Measurements from ENCODE around the gene SLC35E1.
"Not testable (repeated sequence)": the region's sequence is repeated elsewhere in the genome, so short reads cannot be mapped to it uniquely, and the experiment has no call there.

Gene SLC35E1

DNA sequence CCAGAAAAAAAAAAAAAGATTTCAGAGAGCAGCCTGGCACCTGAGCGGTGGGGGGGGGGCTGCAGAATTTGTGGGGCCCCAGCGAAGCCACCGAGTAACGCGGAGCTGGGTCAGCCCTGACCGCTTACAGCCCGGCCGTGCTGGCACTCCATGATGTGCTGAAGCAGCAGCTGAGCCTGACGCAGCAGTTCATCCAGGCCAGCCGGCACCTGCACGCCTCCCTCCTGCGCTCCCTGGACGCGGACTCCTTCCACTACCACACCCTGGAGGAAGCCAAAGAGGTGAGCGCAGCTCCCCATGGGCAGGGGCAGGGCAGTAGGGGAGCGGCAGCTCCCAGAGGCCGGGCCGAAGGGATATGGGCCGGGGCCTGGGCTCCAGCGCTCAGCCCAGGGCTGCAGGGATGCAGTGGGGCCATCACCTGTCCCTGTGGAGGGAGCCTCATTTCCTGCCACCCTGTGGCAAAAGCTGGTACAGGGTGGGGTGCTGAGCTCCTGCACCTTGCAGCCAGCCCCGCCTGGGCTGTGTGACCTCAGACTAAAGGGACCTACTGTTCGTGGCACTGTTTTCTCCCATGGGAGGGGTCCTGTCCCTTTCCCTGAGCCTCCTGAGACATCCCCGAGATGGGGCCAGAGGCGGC, 57.7 kb downstream of the SLC35E1 start:
- no peaks in the 10 kb centered on the region for H4K20me1 ChIP-seq (ENCODE audit: insufficient read depth)
- no peaks in the 10 kb centered on the region for H3K36me3 ChIP-seq (ENCODE audit: insufficient read depth)
- H3K27ac ChIP-seq = no peak overlapping the region
- no peak overlapping the region for H3K9ac ChIP-seq
- TF ChIP-seq, protein P1, sequence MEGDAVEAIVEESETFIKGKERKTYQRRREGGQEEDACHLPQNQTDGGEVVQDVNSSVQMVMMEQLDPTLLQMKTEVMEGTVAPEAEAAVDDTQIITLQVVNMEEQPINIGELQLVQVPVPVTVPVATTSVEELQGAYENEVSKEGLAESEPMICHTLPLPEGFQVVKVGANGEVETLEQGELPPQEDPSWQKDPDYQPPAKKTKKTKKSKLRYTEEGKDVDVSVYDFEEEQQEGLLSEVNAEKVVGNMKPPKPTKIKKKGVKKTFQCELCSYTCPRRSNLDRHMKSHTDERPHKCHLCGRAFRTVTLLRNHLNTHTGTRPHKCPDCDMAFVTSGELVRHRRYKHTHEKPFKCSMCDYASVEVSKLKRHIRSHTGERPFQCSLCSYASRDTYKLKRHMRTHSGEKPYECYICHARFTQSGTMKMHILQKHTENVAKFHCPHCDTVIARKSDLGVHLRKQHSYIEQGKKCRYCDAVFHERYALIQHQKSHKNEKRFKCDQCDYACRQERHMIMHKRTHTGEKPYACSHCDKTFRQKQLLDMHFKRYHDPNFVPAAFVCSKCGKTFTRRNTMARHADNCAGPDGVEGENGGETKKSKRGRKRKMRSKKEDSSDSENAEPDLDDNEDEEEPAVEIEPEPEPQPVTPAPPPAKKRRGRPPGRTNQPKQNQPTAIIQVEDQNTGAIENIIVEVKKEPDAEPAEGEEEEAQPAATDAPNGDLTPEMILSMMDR (conservative IDR thresholded peaks at IDR 0.05; ENCODE audit: low read depth, low read length) = no peak
- H2AFZ ChIP-seq (ENCODE audit: low read depth) = no peak overlapping the region
- no peak overlapping the region for H3K4me2 ChIP-seq
- H3K4me3 ChIP-seq (IDR thresholded peaks at IDR 0.05; ENCODE audit: insufficient read depth, low read depth, low read length) = no peak overlapping the region
- no peaks in the 10 kb centered on the region for H3K27me3 ChIP-seq (ENCODE audit: insufficient read depth, low read depth)
- no peaks in the 10 kb centered on the region for H3K4me1 ChIP-seq (ENCODE audit: low read depth, poor library complexity, severe bottlenecking)
- no peaks in the 10 kb centered on the region for H3K79me2 ChIP-seq (ENCODE audit: insufficient read depth, low read depth)

DNA sequence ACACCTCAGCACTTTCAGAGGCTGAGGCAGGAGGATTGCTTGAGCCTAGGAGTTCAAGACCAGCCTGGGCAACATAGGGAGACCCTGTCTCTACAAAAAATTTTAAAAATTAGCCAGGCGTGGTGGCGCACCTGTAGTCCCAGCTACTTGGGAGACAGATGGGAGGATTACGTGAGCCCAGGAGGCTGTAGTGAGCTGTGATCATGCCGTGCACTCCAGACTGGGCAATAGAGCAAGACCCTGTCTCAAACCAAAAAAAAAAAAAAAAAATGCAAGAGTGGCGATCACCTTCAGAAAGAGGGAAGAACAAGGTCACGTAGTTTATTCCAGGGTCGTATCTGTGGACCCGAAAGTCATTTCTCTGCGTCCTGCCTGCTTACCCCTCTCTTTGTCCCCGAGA, 59.6 kb downstream of the SLC35E1 start:
- not testable (repeated sequence) for H3K36me3 ChIP-seq (ENCODE audit: insufficient read depth); H2AFZ ChIP-seq (ENCODE audit: low read depth); H3K4me1 ChIP-seq (ENCODE audit: low read depth, poor library complexity, severe bottlenecking)

DNA sequence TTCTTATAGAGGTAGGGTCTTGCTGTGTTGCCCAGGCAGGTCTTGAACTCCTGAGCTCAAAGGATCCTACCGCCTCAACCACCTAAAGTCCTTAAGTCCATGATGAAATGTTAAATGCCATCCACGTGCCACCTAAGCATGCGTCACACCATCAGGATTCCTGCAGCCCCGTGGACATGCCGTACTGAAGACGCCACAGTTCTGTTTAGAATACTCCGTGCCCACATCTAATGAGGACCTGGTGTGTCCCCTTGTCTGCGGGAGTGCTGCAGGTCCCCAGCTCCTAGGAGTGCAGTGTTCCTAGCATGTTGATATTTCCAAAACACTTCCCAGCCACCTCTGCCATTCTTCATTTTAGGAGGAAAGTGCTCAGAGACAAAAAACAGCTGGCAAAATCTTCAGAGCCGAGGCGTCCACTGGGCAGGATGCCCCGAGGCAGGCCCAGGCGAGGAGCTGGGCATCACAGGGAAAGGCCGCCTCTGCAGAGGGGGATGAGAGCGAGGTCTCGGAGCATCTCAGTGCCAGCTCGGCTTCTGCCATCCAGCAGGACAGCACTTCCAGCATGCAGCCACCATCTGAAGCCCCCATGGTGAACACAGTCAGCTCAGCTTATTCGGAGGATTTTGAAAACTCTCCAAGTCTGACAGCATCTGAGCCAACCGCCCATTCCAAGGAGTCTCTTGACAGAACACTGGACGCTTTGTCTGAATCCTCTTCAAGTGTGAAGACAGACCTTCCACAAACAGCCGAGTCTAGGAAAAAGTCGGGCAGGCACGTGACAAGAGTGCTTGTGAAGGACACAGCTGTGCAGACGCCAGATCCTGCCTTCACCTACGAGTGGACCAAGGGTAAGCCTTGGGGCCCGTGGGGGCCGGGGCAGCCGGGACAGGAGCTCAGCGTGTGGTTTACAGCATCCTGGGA, 62.8 kb downstream of the SLC35E1 start:
- Histone ChIP-seq H2AFZ (ENCODE audit: low read depth) (no peak overlapping the region), H3K9ac (no peak overlapping the region), H3K4me1 (ENCODE audit: low read depth, poor library complexity, severe bottlenecking) (no peaks in the 10 kb centered on the region), H3K36me3 (ENCODE audit: insufficient read depth) (no peaks in the 10 kb centered on the region), H3K4me2 (no peak overlapping the region), H4K20me1 (ENCODE audit: insufficient read depth) (no peaks in the 10 kb centered on the region), H3K27ac (no peak overlapping the region), H3K4me3 (IDR thresholded peaks at IDR 0.05; ENCODE audit: insufficient read depth, low read depth, low read length) (no peak overlapping the region), H3K27me3 (ENCODE audit: insufficient read depth, low read depth) (no peaks in the 10 kb centered on the region), H3K79me2 (ENCODE audit: insufficient read depth, low read depth) (no peaks in the 10 kb centered on the region)
- TF ChIP-seq, protein P1 (conservative IDR thresholded peaks at IDR 0.05; ENCODE audit: low read depth, low read length) = no peak

More for the DNA sequence above, 59.6 kb downstream of the SLC35E1 start:
- not testable (repeated sequence) for H3K4me2 ChIP-seq; H3K4me3 ChIP-seq (IDR thresholded peaks at IDR 0.05; ENCODE audit: insufficient read depth, low read depth, low read length); H4K20me1 ChIP-seq (ENCODE audit: insufficient read depth); H3K79me2 ChIP-seq (ENCODE audit: insufficient read depth, low read depth); H3K9ac ChIP-seq; H3K27me3 ChIP-seq (ENCODE audit: insufficient read depth, low read depth); H3K27ac ChIP-seq

DNA sequence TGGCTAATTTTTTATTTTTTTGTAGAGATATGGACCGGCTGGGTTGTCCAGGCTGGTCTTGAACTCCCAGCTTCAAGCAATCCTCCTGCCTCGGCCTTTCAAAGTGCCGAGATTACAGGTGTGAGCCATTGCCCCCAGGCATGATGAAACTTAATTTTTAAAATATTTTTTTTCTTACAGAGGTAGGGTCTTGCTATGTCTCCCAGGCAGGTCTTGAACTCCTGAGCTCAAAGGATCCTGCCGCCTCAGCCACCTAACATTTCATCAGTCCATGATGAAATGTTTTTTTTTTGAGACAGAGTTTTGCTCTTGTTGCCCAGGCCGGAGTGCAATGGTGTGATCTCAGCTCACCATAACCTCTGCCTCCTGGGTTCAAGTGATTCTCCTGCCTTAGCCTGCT, 63.7 kb downstream of the SLC35E1 start:
- Histone ChIP-seq H3K4me2 (no peak overlapping the region), H3K36me3 (ENCODE audit: insufficient read depth) (no peaks in the 10 kb centered on the region), H3K79me2 (ENCODE audit: insufficient read depth, low read depth) (no peaks in the 10 kb centered on the region), H2AFZ (ENCODE audit: low read depth) (no peak overlapping the region), H3K4me1 (ENCODE audit: low read depth, poor library complexity, severe bottlenecking) (no peaks in the 10 kb centered on the region), H3K9ac (no peak overlapping the region), H3K27me3 (ENCODE audit: insufficient read depth, low read depth) (no peaks in the 10 kb centered on the region), H3K4me3 (IDR thresholded peaks at IDR 0.05; ENCODE audit: insufficient read depth, low read depth, low read length) (no peak overlapping the region), H4K20me1 (ENCODE audit: insufficient read depth) (no peaks in the 10 kb centered on the region), H3K27ac (no peak overlapping the region)
- TF ChIP-seq, protein P1 (conservative IDR thresholded peaks at IDR 0.05; ENCODE audit: low read depth, low read length) = no peak

DNA sequence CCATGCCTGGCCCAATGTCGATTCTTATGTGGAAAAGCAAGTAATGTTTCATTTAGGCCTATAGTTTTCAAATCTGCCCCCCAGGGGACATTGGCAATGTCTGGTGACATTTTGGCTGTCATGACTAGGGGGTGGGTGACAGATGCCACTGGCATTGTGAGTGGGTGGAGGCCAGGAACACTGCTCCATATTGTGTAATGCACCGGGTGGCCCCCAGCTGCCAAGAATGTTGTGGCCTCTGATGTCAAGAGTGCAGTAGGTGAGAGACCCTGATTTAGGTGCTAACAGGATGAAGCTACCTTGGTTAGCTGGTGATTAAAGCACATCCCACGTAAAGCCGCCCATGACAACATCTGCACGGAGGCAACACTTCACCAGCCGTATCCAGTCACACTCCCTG, 65.3 kb downstream of the SLC35E1 start:
- H3K4me2 ChIP-seq = no peak overlapping the region
- H3K36me3 ChIP-seq (ENCODE audit: insufficient read depth) = no peaks in the 10 kb centered on the region
- no peak overlapping the region for H3K27ac ChIP-seq
- no peak overlapping the region for H3K9ac ChIP-seq
- no peak overlapping the region for H3K4me3 ChIP-seq (IDR thresholded peaks at IDR 0.05; ENCODE audit: insufficient read depth, low read depth, low read length)
- H3K79me2 ChIP-seq (ENCODE audit: insufficient read depth, low read depth) = no peaks in the 10 kb centered on the region
- H4K20me1 ChIP-seq (ENCODE audit: insufficient read depth) = no peaks in the 10 kb centered on the region
- H3K4me1 ChIP-seq (ENCODE audit: low read depth, poor library complexity, severe bottlenecking) = no peaks in the 10 kb centered on the region
- H2AFZ ChIP-seq (ENCODE audit: low read depth) = no peak overlapping the region
- TF ChIP-seq, protein P1 (conservative IDR thresholded peaks at IDR 0.05; ENCODE audit: low read depth, low read length) = no peak
- H3K27me3 ChIP-seq (ENCODE audit: insufficient read depth, low read depth) = no peaks in the 10 kb centered on the region

DNA sequence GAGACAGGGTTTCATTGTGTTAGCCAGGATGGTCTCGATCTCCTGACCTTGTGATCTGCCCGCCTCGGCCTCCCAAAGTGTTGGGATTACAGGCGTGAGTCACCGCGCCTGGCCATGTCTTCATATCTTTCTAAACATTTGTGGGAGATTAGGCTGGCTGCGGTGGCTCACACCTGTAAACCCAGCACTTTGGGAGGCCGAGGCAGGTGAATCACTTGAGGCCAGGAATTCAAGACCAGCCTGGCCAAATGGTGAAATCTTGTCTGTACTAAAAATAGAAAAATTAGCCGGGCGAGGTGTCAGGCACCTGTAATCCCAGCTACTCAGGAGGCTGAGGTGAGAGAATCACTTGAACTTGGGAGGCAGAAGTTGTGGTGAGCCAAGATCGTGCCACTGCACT, 66.1 kb downstream of the SLC35E1 start:
- H3K9ac ChIP-seq; H4K20me1 ChIP-seq (ENCODE audit: insufficient read depth); H3K27me3 ChIP-seq (ENCODE audit: insufficient read depth, low read depth); H3K79me2 ChIP-seq (ENCODE audit: insufficient read depth, low read depth); H3K4me1 ChIP-seq (ENCODE audit: low read depth, poor library complexity, severe bottlenecking); H3K4me3 ChIP-seq (IDR thresholded peaks at IDR 0.05; ENCODE audit: insufficient read depth, low read depth, low read length); H3K27ac ChIP-seq; H3K36me3 ChIP-seq (ENCODE audit: insufficient read depth); H3K4me2 ChIP-seq; H2AFZ ChIP-seq (ENCODE audit: low read depth): not testable (repeated sequence)
